NCI-H2081 treated with DMSO at 0.1 percent for 48 hours (cell line): ENCODE measurements around the gene IL1RL2.

ENCODE experiments used
- DNase-seq: peaks from one replicate; lab custom pipeline; 2025; lab: John Stamatoyannopoulos, UW

The IL1RL2 gene

GRCh38 chr2:102186791-102187495 lies at the start of gene IL1RL2:
TSS of gene IL1RL2 (plus strand) at chr2:102187023. CDS start at chr2:102187868, 845 bp downstream.
- no peak for DNase-seq

GRCh38 chr2:102137138-102137537 lies 49.7 kb upstream of the IL1RL2 start:
- DNase-seq = no peak

- no peak for DNase-seq
Observed at GRCh38 chr2:102138331-102138730, 48.5 kb upstream of the IL1RL2 start.

GRCh38 chr2:102139851-102140250 lies 47.0 kb upstream of the IL1RL2 start:
- DNase-seq = no peak

GRCh38 chr2:102140377-102140776 lies 46.4 kb upstream of the IL1RL2 start:
- no peak for DNase-seq

GRCh38 chr2:102141011-102141943 lies 45.5 kb upstream of the IL1RL2 start:
- DNase-seq = no peak

- DNase-seq = no peak
Observed at GRCh38 chr2:102141970-102142828, 44.6 kb upstream of the IL1RL2 start, which contains the start of gene IL1R1. TSS of gene IL1R1 (plus strand) at chr2:102142746. CDS start at chr2:102157725, 14,979 bp downstream.

GRCh38 chr2:102142829-102143449 lies 43.9 kb upstream of the IL1RL2 start:
- no peak for DNase-seq

- no peak for DNase-seq
Observed at GRCh38 chr2:102143450-102143985, 43.3 kb upstream of the IL1RL2 start.

GRCh38 chr2:102144128-102144527 lies 42.7 kb upstream of the IL1RL2 start:
- DNase-seq = no peak

GRCh38 chr2:102145107-102145506 lies 41.7 kb upstream of the IL1RL2 start:
- DNase-seq = no peak

GRCh38 chr2:102145934-102146333 lies 40.9 kb upstream of the IL1RL2 start:
- DNase-seq = no peak

- no peak for DNase-seq
Observed at GRCh38 chr2:102147935-102148334, 38.9 kb upstream of the IL1RL2 start.

GRCh38 chr2:102149243-102149642 lies 37.6 kb upstream of the IL1RL2 start:
- DNase-seq = no peak

- DNase-seq = no peak
Observed at GRCh38 chr2:102149644-102150455, 37.0 kb upstream of the IL1RL2 start.

GRCh38 chr2:102154364-102154763 lies 32.5 kb upstream of the IL1RL2 start:
- no peak for DNase-seq

- no peak for DNase-seq
Observed at GRCh38 chr2:102154946-102155702, 31.7 kb upstream of the IL1RL2 start.

- DNase-seq = no peak
Observed at GRCh38 chr2:102155703-102156515, 30.9 kb upstream of the IL1RL2 start.
